ENCODE data around the gene KCNH1.

DNA sequence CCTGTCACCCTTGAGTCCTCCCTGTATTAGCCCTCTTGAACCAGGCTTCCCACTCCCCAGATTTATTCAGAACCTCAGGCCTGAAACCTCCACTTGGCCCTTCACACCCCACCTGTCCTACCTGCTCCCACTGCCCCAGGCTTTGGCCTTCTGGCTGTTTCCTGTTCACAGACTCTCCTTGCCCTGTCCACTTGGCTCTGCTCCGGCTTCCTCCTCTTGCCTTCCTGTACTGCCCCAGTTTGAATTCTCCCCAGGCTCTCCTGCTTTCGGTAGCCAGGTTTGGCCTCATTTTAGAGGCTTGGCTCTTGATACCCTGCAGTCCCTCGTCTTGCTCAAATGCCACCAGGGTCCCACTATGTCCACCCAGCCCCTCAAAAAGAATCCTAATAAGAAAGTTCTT is 385.2 kb downstream of the KCNH1 start:
- TF ChIP-seq, protein P1, sequence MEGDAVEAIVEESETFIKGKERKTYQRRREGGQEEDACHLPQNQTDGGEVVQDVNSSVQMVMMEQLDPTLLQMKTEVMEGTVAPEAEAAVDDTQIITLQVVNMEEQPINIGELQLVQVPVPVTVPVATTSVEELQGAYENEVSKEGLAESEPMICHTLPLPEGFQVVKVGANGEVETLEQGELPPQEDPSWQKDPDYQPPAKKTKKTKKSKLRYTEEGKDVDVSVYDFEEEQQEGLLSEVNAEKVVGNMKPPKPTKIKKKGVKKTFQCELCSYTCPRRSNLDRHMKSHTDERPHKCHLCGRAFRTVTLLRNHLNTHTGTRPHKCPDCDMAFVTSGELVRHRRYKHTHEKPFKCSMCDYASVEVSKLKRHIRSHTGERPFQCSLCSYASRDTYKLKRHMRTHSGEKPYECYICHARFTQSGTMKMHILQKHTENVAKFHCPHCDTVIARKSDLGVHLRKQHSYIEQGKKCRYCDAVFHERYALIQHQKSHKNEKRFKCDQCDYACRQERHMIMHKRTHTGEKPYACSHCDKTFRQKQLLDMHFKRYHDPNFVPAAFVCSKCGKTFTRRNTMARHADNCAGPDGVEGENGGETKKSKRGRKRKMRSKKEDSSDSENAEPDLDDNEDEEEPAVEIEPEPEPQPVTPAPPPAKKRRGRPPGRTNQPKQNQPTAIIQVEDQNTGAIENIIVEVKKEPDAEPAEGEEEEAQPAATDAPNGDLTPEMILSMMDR (IDR thresholded peaks at IDR 0.05; ENCODE audit: insufficient read depth, low read depth, low read length): no peak
- TF ChIP-seq EZH2 (IDR thresholded peaks at IDR 0.05; ENCODE audit: insufficient read depth, low read length): no peak

All from astrocyte (in vitro differentiated cells and primary cell).